ENCODE data around the gene SLFN14.
"Not testable (repeated sequence)": the region's sequence is repeated elsewhere in the genome, so short reads cannot be mapped to it uniquely, and the experiment has no call there.

The SLFN14 gene

DNA sequence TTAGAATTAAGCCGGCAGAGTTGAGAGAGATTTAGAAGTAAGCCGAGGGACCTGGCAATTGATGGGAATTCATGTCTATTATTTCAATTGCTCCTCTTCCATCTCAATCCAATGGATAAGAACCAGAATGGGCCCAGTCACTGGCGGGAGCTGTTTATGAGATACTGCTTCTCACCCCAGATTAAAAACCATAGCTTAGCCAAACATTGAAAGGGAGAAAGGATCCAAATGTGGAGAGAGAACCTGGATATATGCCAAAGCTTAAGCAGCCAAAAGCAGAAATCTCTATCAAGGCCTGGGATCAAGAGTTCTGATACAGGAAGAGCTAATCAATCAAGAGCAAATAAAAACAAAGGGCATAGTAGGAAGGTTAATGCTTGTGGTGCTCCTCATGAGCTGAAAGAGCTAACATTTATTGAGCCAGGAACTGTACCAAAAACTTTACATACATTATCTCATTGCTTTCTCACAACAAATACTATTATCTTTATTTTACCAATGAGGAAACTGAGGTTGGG lies 26.0 kb downstream of the SLFN14 start:
- TF ChIP-seq, protein P1, sequence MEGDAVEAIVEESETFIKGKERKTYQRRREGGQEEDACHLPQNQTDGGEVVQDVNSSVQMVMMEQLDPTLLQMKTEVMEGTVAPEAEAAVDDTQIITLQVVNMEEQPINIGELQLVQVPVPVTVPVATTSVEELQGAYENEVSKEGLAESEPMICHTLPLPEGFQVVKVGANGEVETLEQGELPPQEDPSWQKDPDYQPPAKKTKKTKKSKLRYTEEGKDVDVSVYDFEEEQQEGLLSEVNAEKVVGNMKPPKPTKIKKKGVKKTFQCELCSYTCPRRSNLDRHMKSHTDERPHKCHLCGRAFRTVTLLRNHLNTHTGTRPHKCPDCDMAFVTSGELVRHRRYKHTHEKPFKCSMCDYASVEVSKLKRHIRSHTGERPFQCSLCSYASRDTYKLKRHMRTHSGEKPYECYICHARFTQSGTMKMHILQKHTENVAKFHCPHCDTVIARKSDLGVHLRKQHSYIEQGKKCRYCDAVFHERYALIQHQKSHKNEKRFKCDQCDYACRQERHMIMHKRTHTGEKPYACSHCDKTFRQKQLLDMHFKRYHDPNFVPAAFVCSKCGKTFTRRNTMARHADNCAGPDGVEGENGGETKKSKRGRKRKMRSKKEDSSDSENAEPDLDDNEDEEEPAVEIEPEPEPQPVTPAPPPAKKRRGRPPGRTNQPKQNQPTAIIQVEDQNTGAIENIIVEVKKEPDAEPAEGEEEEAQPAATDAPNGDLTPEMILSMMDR (IDR thresholded peaks at IDR 0.05; ENCODE audit: borderline replicate concordance, control extremely low read depth, extremely low read depth, insufficient read depth, missing control alignments): no peak
- in situ Hi-C loops (cut with MboI; ENCODE audit: low sequenced_read_pairs, unreplicated experiment): loop anchor here (10.0 kb wide), 1 partner anchor 220 kb away; no protein-coding TSS in a partner anchor
- no peak for DNase-seq (ENCODE audit: low spot score)

DNA sequence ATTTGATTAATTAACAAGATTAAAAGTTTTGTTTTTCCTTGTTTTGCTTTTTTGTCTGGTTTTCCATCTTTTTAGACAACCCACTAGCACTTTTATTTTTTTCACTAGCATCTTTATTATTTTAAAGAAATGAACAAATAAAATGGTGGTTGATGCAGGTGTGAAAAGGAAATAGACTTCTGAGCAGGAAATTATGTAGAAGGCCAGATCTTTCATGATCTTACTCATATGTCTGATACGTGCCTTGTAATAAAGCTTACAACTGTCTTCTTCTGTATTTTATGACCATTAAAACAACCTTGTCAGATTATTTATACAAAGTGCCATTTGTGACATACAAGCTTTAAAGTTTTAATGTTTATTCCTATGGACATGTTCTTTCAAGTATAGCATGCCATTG lies 29.5 kb downstream of the SLFN14 start:
- TF ChIP-seq, protein P1 (IDR thresholded peaks at IDR 0.05; ENCODE audit: borderline replicate concordance, control extremely low read depth, extremely low read depth, insufficient read depth, missing control alignments): no peak
- in situ Hi-C loops (cut with MboI; ENCODE audit: low sequenced_read_pairs, unreplicated experiment): loop anchor here (10.0 kb wide), 1 partner anchor 216 kb away; no protein-coding TSS in a partner anchor
- DNase-seq (ENCODE audit: low spot score): no peak

DNA sequence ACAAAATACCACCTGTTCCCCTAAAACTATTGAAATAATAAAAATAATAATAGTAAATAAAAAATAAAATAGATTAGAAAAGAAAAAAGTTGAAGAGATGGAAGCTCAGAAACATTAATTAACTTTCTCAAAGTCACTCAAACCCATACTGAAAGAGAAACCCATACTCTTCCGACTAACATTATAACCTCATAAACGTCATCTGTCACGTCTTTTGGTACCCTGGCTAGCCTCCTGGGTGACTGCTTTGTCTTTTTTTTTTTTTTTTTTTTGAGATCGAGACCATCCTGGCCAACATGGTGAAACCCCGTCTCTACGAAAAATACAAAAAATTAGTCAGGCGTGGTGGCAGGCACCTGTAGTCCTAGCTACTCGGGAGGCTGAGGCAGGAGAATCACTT lies 30.8 kb downstream of the SLFN14 start:
- in situ Hi-C loops (cut with MboI; ENCODE audit: low sequenced_read_pairs, unreplicated experiment): loop anchor here (10.0 kb wide), 1 partner anchor 215 kb away; no protein-coding TSS in a partner anchor
- no peak for DNase-seq (ENCODE audit: low spot score)
- TF ChIP-seq, protein P1 (IDR thresholded peaks at IDR 0.05; ENCODE audit: borderline replicate concordance, control extremely low read depth, extremely low read depth, insufficient read depth, missing control alignments): no peak

DNA sequence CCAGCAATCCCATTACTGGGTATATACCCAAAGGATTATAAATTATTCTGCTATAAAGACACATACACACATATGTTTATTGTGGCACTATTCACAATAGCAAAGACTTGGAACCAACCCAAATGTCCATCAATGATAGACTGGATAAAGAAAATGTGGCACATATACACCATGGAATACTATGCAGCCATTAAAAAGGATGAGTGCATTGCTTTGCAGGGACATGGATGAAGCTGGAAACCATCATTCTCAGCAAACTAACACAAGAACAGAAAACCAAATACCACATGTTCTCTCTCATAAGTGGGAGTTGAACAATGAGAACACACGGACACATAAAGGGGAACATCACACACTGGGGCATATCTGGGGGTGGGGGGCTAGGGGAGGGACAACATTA lies 31.3 kb downstream of the SLFN14 start:
- DNase-seq (ENCODE audit: low spot score); in situ Hi-C loops (cut with MboI; ENCODE audit: low sequenced_read_pairs, unreplicated experiment): not testable (repeated sequence)

DNA sequence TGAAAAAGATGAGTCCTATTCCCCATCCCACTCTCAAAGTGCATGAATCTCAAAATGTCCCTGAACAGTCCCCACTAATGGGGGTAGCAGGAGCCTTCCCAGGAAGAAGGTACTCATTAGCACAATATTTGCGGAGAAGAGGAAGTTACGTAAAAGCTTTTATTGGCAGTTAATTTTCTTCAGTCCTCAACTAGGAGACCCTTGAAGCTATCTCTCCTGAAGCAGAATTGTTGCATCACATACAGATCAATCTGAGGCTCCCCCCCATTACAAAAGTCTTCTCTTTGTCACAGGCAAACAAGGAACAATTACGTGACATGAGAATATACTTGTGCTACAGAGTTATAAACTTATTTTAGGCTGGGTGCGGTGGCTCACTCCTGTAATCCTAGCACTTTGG lies 37.3 kb downstream of the SLFN14 start:
- in situ Hi-C loops (cut with MboI; ENCODE audit: low sequenced_read_pairs, unreplicated experiment): no loop called here

DNA sequence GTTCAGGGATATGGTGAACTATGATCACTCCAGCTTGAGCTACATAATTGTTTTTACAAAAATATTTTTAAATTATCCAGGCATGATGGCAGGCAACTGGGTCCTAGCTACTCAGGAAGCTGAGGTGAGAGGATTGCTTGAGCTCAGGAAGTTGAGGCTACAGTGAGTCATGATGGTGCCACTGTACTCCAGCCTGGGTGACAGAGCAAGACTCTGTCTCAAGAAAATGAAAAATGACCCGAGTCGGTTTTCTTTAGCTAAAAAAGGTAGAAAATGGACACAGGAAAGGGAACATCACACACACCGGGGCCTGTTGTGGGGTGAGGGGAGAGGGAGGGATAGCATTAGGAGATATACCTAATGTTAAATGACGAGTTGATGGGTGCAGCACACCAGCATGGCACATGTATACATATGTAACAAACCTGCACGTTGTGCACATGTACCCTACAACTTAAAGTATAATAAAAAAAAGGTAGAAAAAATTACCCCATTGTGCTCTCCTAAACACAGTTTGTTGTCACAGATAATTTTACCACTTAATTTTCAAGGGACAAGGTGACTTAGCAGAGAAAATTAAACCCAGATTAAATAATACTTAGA lies 38.9 kb downstream of the SLFN14 start:
- DNase-seq (ENCODE audit: low spot score); in situ Hi-C loops (cut with MboI; ENCODE audit: low sequenced_read_pairs, unreplicated experiment): not testable (repeated sequence)

More for the DNA sequence above, 37.3 kb downstream of the SLFN14 start:
- no peak for DNase-seq (ENCODE audit: low spot score)
- TF ChIP-seq, protein P1 (IDR thresholded peaks at IDR 0.05; ENCODE audit: borderline replicate concordance, control extremely low read depth, extremely low read depth, insufficient read depth, missing control alignments): no peak

DNA sequence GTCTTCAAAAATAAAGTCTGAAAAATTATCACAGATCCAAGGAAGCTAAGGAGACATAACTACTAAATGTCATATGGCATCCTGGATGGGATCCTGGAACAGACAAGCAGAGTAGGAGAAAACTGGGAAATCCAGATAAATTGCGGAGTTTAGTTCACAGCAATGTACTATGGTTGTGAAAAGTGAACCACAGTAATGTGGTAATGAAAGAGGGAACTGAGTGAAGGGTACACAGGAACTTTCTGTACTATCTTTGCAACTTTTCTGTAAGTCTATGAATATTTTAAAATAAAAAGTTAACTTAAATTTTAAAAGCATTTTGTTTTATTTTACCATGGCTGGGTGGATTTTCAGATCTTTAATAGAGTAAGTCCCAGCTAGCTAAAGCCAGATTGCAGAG lies 39.5 kb downstream of the SLFN14 start:
- in situ Hi-C loops (cut with MboI; ENCODE audit: low sequenced_read_pairs, unreplicated experiment): no loop called here
- no peak for DNase-seq (ENCODE audit: low spot score)
- TF ChIP-seq, protein P1 (IDR thresholded peaks at IDR 0.05; ENCODE audit: borderline replicate concordance, control extremely low read depth, extremely low read depth, insufficient read depth, missing control alignments): no peak
